ENCODE data around the gene TAC1.

GRCh38 chr7:97685952-97686351 is 45.9 kb upstream of the TAC1 start:
- TF ChIP-seq EZH2 (IDR thresholded peaks at IDR 0.05; ENCODE audit: insufficient read depth, poor library complexity, severe bottlenecking) (no peak), EZH2phosphoT487 (IDR thresholded peaks at IDR 0.05; ENCODE audit: insufficient read depth, low read depth) (no peak)
